ENCODE data around the gene TRIM26. TPM values are rescaled to one million over a fixed set of nuclear protein-coding genes. Genes with fewer than 3 reads are reported as not detected.

The TRIM26 gene
- total and polyA plus RNA-seq, 2 experiments from 2014 or later, result 11.0 to 38.0 TPM

DNA sequence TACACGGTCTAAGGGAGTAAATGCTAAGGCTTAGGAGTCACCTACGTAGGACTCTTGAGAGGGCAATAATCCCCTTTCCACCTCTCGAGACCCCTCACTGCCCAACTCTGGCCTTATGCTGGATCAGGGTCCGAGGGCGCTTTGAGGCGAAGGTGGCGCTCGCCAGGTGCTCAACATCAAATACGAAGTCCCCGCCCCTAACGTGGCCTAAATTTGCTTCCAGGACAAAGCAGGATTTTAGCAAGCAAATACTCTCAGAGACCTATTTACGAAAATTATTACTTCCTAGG lies 406 bp upstream of the TRIM26 start:
- peaks cover 35% of the 10 kb centered on the region for H3K79me2 ChIP-seq (replicated peaks; ENCODE audit: insufficient read depth)
- H3K27ac Mint-ChIP-seq, result peak overlapping the region; percentile 94
- peaks cover 8% of the 10 kb centered on the region; the same call in 1 of the 2 replicates for H4K20me1 ChIP-seq (replicated peaks; ENCODE audit: insufficient read depth)
- peak overlapping the region; percentile 77 for H2AFZ ChIP-seq
- peak overlapping the region; percentile 73 for H3K27ac ChIP-seq (ENCODE audit: low read depth)
- no peaks in the 10 kb centered on the region for H3F3A ChIP-seq (replicated peaks; ENCODE audit: low read depth)
- TF ChIP-seq NANOG (IDR thresholded peaks at IDR 0.05; ENCODE audit: borderline replicate concordance) (no peak), ZNF114 (CRISPR knock-in tag; IDR thresholded peaks at IDR 0.05) (peak; percentile 67; the same call in 1 of the 2 replicates)
- no peak for ATAC-seq
- H3K9me2 ChIP-seq (ENCODE audit: insufficient read depth), result no peaks in the 10 kb centered on the region
- peaks cover 16% of the 10 kb centered on the region for H3K27me3 Mint-ChIP-seq (ENCODE audit: insufficient read depth, low read depth, poor library complexity)
- peak overlapping the region; percentile 62 for H3K4me3 ChIP-seq
- no peak for DNase-seq (ENCODE audit: low spot score)
- H3K4me3 Mint-ChIP-seq, result peak overlapping the region; percentile 95
- H3K9me3 Mint-ChIP-seq, result peaks cover 4% of the 10 kb centered on the region; the same call in 2 of the 3 replicates
- H3K4me1 ChIP-seq (ENCODE audit: insufficient read depth), result peaks cover 27% of the 10 kb centered on the region
- peak overlapping the region; percentile 79 for H3K4me2 ChIP-seq
- peaks cover 7% of the 10 kb centered on the region; the same call in 1 of the 2 replicates for H3K27me3 ChIP-seq (ENCODE audit: insufficient read depth)
- no peaks in the 10 kb centered on the region; the same call in 1 of the 3 replicates for H3K36me3 Mint-ChIP-seq (ENCODE audit: low read depth)
- H3K4me1 Mint-ChIP-seq, result peaks cover 33% of the 10 kb centered on the region
- H3K36me3 ChIP-seq (ENCODE audit: insufficient read depth), result no peaks in the 10 kb centered on the region

DNA sequence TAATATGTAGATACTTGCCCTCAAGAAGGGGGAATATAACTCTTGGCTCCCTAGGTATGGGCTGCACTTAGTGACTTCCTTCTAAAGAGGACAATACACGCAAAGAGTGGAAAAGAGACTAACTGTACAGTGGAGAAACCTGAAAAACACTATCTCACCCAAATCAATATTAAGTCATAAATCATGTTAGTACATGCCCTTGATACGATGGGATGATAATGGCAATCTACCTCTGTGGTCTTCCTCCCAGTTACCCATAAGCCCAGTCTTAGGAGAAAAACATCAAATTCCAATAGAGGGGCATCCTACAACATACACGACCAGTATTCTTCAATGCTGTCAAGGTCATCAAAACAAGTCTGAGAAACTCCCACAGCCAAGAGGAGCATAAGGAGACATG lies 1.3 kb downstream of the TRIM26 start:
- no peaks in the 10 kb centered on the region for H3F3A ChIP-seq (replicated peaks; ENCODE audit: low read depth)
- Mint-ChIP-seq H3K36me3 (ENCODE audit: low read depth) (no peaks in the 10 kb centered on the region; the same call in 1 of the 3 replicates), H3K27ac (0 out of 2 replicates have a peak overlapping the region, but pooled peaks have one; percentile 99), H3K27me3 (ENCODE audit: insufficient read depth, low read depth, poor library complexity) (peaks cover 22% of the 10 kb centered on the region), H3K9me3 (peaks cover 4% of the 10 kb centered on the region; the same call in 2 of the 3 replicates), H3K4me3 (peak overlapping the region; percentile 95), H3K4me1 (peaks cover 47% of the 10 kb centered on the region)
- peaks cover 7% of the 10 kb centered on the region; the same call in 1 of the 2 replicates for H3K27me3 ChIP-seq (ENCODE audit: insufficient read depth)
- ATAC-seq, result no peak
- no peak overlapping the region for H2AFZ ChIP-seq
- H3K36me3 ChIP-seq (ENCODE audit: insufficient read depth), result no peaks in the 10 kb centered on the region
- peaks cover 35% of the 10 kb centered on the region for H3K4me1 ChIP-seq (ENCODE audit: insufficient read depth)
- H3K4me3 ChIP-seq, result peak overlapping the region; percentile 62
- TF ChIP-seq, protein P1, sequence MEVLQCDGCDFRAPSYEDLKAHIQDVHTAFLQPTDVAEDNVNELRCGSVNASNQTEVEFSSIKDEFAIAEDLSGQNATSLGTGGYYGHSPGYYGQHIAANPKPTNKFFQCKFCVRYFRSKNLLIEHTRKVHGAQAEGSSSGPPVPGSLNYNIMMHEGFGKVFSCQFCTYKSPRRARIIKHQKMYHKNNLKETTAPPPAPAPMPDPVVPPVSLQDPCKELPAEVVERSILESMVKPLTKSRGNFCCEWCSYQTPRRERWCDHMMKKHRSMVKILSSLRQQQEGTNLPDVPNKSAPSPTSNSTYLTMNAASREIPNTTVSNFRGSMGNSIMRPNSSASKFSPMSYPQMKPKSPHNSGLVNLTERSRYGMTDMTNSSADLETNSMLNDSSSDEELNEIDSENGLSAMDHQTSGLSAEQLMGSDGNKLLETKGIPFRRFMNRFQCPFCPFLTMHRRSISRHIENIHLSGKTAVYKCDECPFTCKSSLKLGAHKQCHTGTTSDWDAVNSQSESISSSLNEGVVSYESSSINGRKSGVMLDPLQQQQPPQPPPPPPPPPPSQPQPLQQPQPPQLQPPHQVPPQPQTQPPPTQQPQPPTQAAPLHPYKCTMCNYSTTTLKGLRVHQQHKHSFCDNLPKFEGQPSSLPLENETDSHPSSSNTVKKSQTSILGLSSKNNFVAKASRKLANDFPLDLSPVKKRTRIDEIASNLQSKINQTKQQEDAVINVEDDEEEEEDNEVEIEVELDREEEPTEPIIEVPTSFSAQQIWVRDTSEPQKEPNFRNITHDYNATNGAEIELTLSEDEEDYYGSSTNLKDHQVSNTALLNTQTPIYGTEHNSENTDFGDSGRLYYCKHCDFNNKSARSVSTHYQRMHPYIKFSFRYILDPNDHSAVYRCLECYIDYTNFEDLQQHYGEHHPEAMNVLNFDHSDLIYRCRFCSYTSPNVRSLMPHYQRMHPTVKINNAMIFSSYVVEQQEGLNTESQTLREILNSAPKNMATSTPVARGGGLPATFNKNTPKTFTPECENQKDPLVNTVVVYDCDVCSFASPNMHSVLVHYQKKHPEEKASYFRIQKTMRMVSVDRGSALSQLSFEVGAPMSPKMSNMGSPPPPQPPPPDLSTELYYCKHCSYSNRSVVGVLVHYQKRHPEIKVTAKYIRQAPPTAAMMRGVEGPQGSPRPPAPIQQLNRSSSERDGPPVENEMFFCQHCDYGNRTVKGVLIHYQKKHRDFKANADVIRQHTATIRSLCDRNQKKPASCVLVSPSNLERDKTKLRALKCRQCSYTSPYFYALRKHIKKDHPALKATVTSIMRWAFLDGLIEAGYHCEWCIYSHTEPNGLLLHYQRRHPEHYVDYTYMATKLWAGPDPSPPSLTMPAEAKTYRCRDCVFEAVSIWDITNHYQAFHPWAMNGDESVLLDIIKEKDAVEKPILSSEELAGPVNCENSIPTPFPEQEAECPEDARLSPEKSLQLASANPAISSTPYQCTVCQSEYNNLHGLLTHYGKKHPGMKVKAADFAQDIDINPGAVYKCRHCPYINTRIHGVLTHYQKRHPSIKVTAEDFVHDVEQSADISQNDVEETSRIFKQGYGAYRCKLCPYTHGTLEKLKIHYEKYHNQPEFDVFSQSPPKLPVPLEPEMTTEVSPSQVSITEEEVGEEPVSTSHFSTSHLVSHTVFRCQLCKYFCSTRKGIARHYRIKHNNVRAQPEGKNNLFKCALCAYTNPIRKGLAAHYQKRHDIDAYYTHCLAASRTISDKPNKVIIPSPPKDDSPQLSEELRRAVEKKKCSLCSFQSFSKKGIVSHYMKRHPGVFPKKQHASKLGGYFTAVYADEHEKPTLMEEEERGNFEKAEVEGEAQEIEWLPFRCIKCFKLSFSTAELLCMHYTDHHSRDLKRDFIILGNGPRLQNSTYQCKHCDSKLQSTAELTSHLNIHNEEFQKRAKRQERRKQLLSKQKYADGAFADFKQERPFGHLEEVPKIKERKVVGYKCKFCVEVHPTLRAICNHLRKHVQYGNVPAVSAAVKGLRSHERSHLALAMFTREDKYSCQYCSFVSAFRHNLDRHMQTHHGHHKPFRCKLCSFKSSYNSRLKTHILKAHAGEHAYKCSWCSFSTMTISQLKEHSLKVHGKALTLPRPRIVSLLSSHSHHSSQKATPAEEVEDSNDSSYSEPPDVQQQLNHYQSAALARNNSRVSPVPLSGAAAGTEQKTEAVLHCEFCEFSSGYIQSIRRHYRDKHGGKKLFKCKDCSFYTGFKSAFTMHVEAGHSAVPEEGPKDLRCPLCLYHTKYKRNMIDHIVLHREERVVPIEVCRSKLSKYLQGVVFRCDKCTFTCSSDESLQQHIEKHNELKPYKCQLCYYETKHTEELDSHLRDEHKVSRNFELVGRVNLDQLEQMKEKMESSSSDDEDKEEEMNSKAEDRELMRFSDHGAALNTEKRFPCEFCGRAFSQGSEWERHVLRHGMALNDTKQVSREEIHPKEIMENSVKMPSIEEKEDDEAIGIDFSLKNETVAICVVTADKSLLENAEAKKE (CRISPR knock-in tag; IDR thresholded peaks at IDR 0.05), result no peak
- TF ChIP-seq STAT1 (IDR thresholded peaks at IDR 0.05; ENCODE audit: unreplicated experiment) (no peak), CREB1 (CRISPR knock-in tag; IDR thresholded peaks at IDR 0.05; ENCODE audit: low read depth) (no peak), NANOG (IDR thresholded peaks at IDR 0.05; ENCODE audit: borderline replicate concordance) (no peak)
- TF ChIP-seq, protein P2, sequence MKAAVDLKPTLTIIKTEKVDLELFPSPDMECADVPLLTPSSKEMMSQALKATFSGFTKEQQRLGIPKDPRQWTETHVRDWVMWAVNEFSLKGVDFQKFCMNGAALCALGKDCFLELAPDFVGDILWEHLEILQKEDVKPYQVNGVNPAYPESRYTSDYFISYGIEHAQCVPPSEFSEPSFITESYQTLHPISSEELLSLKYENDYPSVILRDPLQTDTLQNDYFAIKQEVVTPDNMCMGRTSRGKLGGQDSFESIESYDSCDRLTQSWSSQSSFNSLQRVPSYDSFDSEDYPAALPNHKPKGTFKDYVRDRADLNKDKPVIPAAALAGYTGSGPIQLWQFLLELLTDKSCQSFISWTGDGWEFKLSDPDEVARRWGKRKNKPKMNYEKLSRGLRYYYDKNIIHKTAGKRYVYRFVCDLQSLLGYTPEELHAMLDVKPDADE (IDR thresholded peaks at IDR 0.05), result no peak
- TF ChIP-seq, protein P3, sequence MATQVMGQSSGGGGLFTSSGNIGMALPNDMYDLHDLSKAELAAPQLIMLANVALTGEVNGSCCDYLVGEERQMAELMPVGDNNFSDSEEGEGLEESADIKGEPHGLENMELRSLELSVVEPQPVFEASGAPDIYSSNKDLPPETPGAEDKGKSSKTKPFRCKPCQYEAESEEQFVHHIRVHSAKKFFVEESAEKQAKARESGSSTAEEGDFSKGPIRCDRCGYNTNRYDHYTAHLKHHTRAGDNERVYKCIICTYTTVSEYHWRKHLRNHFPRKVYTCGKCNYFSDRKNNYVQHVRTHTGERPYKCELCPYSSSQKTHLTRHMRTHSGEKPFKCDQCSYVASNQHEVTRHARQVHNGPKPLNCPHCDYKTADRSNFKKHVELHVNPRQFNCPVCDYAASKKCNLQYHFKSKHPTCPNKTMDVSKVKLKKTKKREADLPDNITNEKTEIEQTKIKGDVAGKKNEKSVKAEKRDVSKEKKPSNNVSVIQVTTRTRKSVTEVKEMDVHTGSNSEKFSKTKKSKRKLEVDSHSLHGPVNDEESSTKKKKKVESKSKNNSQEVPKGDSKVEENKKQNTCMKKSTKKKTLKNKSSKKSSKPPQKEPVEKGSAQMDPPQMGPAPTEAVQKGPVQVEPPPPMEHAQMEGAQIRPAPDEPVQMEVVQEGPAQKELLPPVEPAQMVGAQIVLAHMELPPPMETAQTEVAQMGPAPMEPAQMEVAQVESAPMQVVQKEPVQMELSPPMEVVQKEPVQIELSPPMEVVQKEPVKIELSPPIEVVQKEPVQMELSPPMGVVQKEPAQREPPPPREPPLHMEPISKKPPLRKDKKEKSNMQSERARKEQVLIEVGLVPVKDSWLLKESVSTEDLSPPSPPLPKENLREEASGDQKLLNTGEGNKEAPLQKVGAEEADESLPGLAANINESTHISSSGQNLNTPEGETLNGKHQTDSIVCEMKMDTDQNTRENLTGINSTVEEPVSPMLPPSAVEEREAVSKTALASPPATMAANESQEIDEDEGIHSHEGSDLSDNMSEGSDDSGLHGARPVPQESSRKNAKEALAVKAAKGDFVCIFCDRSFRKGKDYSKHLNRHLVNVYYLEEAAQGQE (IDR thresholded peaks at IDR 0.05; ENCODE audit: unreplicated experiment), result no peak
- TF ChIP-seq, protein P4, sequence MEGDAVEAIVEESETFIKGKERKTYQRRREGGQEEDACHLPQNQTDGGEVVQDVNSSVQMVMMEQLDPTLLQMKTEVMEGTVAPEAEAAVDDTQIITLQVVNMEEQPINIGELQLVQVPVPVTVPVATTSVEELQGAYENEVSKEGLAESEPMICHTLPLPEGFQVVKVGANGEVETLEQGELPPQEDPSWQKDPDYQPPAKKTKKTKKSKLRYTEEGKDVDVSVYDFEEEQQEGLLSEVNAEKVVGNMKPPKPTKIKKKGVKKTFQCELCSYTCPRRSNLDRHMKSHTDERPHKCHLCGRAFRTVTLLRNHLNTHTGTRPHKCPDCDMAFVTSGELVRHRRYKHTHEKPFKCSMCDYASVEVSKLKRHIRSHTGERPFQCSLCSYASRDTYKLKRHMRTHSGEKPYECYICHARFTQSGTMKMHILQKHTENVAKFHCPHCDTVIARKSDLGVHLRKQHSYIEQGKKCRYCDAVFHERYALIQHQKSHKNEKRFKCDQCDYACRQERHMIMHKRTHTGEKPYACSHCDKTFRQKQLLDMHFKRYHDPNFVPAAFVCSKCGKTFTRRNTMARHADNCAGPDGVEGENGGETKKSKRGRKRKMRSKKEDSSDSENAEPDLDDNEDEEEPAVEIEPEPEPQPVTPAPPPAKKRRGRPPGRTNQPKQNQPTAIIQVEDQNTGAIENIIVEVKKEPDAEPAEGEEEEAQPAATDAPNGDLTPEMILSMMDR (conservative IDR thresholded peaks at IDR 0.05; ENCODE audit: low read depth in 2 of 2), result no peak
- peaks cover 45% of the 10 kb centered on the region for H3K79me2 ChIP-seq (replicated peaks; ENCODE audit: insufficient read depth)
- peak overlapping the region; percentile 76 for H3K4me2 ChIP-seq
- no peak for DNase-seq (ENCODE audit: low spot score)
- H4K20me1 ChIP-seq (replicated peaks; ENCODE audit: insufficient read depth), result peaks cover 10% of the 10 kb centered on the region; the same call in 1 of the 2 replicates
- no peaks in the 10 kb centered on the region for H3K9me2 ChIP-seq (ENCODE audit: insufficient read depth)
- H3K27ac ChIP-seq (ENCODE audit: low read depth), result no peak overlapping the region

Measured in GM23338 (cell line).